Right renal cortex interstitium (tissue), 3 donors: ENCODE results near the gene DAPK1. TPM values are rescaled to one million over a fixed set of nuclear protein-coding genes. Genes with fewer than 3 reads are reported as not detected.
"Not testable (repeated sequence)": the region's sequence is repeated elsewhere in the genome, so short reads cannot be mapped to it uniquely, and the experiment has no call there.

Source experiments
- DNase-seq, 3 donors: peaks; one replicate each; pipeline ENCODE4 v3.0.0-alpha.2; 2013; ENCODE audit warnings: low read depth in 3 of 3, low spot score in 2 of 3
- polyA plus RNA-seq, 3 donors: library from polyadenylated mRNA; unstranded; fragments of 120-200 nt; gene quantifications; one replicate each; pipeline ENCODE4 v1.2.1, GENCODE V29; 2013; ENCODE audit not compliant: insufficient read length in 3 of 3

The DAPK1 gene
- polyA plus RNA-seq, 3 donors, result 66.5 to 68.4 (median 68.4) TPM

GRCh38 chr9:87725900-87726709, 228.4 kb downstream of the DAPK1 start, which contains the start of gene CTSL:
Gene CTSL (plus strand): TSS chr9:87726119. CDS start chr9:87727604, 1,485 bp downstream.
- DNase-seq, result peak in 2 of 3 donors; percentile 60 to 69

GRCh38 chr9:87729246-87729645, 231.6 kb downstream of the DAPK1 start:
- no peak for DNase-seq

- no peak for DNase-seq
Measured at GRCh38 chr9:87731321-87731720, 233.7 kb downstream of the DAPK1 start.

- DNase-seq, result no peak
Measured at GRCh38 chr9:87732344-87732743, 234.7 kb downstream of the DAPK1 start.

GRCh38 chr9:87732756-87733155, 235.1 kb downstream of the DAPK1 start:
- no peak for DNase-seq

- DNase-seq, result no peak
Measured at GRCh38 chr9:87733273-87734052, 235.8 kb downstream of the DAPK1 start.

GRCh38 chr9:87734106-87734505, 236.4 kb downstream of the DAPK1 start:
- no peak for DNase-seq

- DNase-seq, result no peak
Measured at GRCh38 chr9:87739546-87739945, 241.9 kb downstream of the DAPK1 start.

GRCh38 chr9:87740209-87740608, 242.5 kb downstream of the DAPK1 start:
- no peak for DNase-seq

GRCh38 chr9:87741326-87741725, 243.7 kb downstream of the DAPK1 start:
- DNase-seq, result no peak

- no peak for DNase-seq
Measured at GRCh38 chr9:87741891-87742290, 244.2 kb downstream of the DAPK1 start.

GRCh38 chr9:87742813-87743428, 245.3 kb downstream of the DAPK1 start:
- no peak for DNase-seq

- DNase-seq, result not testable (repeated sequence)
Measured at GRCh38 chr9:87744247-87744646, 246.6 kb downstream of the DAPK1 start.

- DNase-seq, result no peak
Measured at GRCh38 chr9:87746186-87746585, 248.5 kb downstream of the DAPK1 start.

- DNase-seq, result no peak
Measured at GRCh38 chr9:87748881-87749280, 251.2 kb downstream of the DAPK1 start.

GRCh38 chr9:87749335-87750035, 251.8 kb downstream of the DAPK1 start:
- no peak for DNase-seq

- no peak for DNase-seq
Measured at GRCh38 chr9:87750726-87751125, 253.1 kb downstream of the DAPK1 start.

GRCh38 chr9:87751423-87751822, 253.8 kb downstream of the DAPK1 start:
- no peak for DNase-seq

- DNase-seq, result no peak
Measured at GRCh38 chr9:87751868-87752267, 254.2 kb downstream of the DAPK1 start.

- DNase-seq, result no peak
Measured at GRCh38 chr9:87753313-87753712, 255.6 kb downstream of the DAPK1 start.
